Measurements from ENCODE around the gene STAT5A.
A peak's percentile ranks its signal among the peaks of the same experiment; 100 is the strongest.
"Not testable (repeated sequence)": the region's sequence is repeated elsewhere in the genome, so short reads cannot be mapped to it uniquely, and the experiment has no call there.

Gene STAT5A

GRCh38 chr17:42287977-42288802 is at the start of gene STAT5A:
TSS of gene STAT5A (plus strand) at chr17:42288498. CDS start at chr17:42289412, 914 bp downstream.
- no peak within 1 kb of the TSS for H3K27ac ChIP-seq (ENCODE audit: low read depth, low read length)
- H3K27me3 ChIP-seq (ENCODE audit: control insufficient read depth, insufficient read depth, low read length): peaks cover 35% of the 10 kb centered on the region
- peaks cover 9% of the 10 kb centered on the region; the same call in 1 of the 2 replicates for H3K4me1 ChIP-seq (ENCODE audit: control insufficient read depth, insufficient read depth, low read length)

GRCh38 chr17:42239576-42239975 is 48.7 kb upstream of the STAT5A start:
- not testable (repeated sequence) for H3K36me3 ChIP-seq (ENCODE audit: control insufficient read depth, insufficient read depth, low read length); H3K4me1 ChIP-seq (ENCODE audit: control insufficient read depth, insufficient read depth, low read length); H3K27me3 ChIP-seq (ENCODE audit: control insufficient read depth, insufficient read depth, low read length); H3K9me3 ChIP-seq (ENCODE audit: control insufficient read depth, insufficient read depth, low read length); H3K27ac ChIP-seq (ENCODE audit: low read depth, low read length); H3K9ac ChIP-seq (ENCODE audit: low read depth, low read length); H3K4me3 ChIP-seq (ENCODE audit: low read depth, low read length)

More at GRCh38 chr17:42287977-42288802, at the start of gene STAT5A:
- Histone ChIP-seq H3K9ac (ENCODE audit: low read depth, low read length) (0 out of 2 replicates have a peak within 1 kb of the TSS, but pooled peaks have one; percentile 31), H3K4me3 (ENCODE audit: low read depth, low read length) (peak within 1 kb of the TSS; percentile 55), H3K36me3 (ENCODE audit: control insufficient read depth, insufficient read depth, low read length) (no peaks in the 10 kb centered on the region), H3K9me3 (ENCODE audit: control insufficient read depth, insufficient read depth, low read length) (no peaks in the 10 kb centered on the region)

GRCh38 chr17:42240201-42240600 is 48.1 kb upstream of the STAT5A start:
- Histone ChIP-seq H3K27ac (ENCODE audit: low read depth, low read length) (no peak overlapping the region), H3K4me3 (ENCODE audit: low read depth, low read length) (no peak overlapping the region), H3K27me3 (ENCODE audit: control insufficient read depth, insufficient read depth, low read length) (no peaks in the 10 kb centered on the region), H3K4me1 (ENCODE audit: control insufficient read depth, insufficient read depth, low read length) (no peaks in the 10 kb centered on the region), H3K9me3 (ENCODE audit: control insufficient read depth, insufficient read depth, low read length) (no peaks in the 10 kb centered on the region), H3K9ac (ENCODE audit: low read depth, low read length) (no peak overlapping the region), H3K36me3 (ENCODE audit: control insufficient read depth, insufficient read depth, low read length) (no peaks in the 10 kb centered on the region)

GRCh38 chr17:42240863-42241262 is 47.4 kb upstream of the STAT5A start:
- not testable (repeated sequence) for H3K9ac ChIP-seq (ENCODE audit: low read depth, low read length); H3K27ac ChIP-seq (ENCODE audit: low read depth, low read length); H3K9me3 ChIP-seq (ENCODE audit: control insufficient read depth, insufficient read depth, low read length); H3K4me3 ChIP-seq (ENCODE audit: low read depth, low read length); H3K4me1 ChIP-seq (ENCODE audit: control insufficient read depth, insufficient read depth, low read length); H3K36me3 ChIP-seq (ENCODE audit: control insufficient read depth, insufficient read depth, low read length); H3K27me3 ChIP-seq (ENCODE audit: control insufficient read depth, insufficient read depth, low read length)

GRCh38 chr17:42241871-42242270 is 46.4 kb upstream of the STAT5A start:
- no peaks in the 10 kb centered on the region for H3K27me3 ChIP-seq (ENCODE audit: control insufficient read depth, insufficient read depth, low read length)
- no peak overlapping the region for H3K9ac ChIP-seq (ENCODE audit: low read depth, low read length)
- no peaks in the 10 kb centered on the region for H3K9me3 ChIP-seq (ENCODE audit: control insufficient read depth, insufficient read depth, low read length)
- H3K36me3 ChIP-seq (ENCODE audit: control insufficient read depth, insufficient read depth, low read length): no peaks in the 10 kb centered on the region
- H3K4me1 ChIP-seq (ENCODE audit: control insufficient read depth, insufficient read depth, low read length): no peaks in the 10 kb centered on the region; the same call in 1 of the 2 replicates
- H3K4me3 ChIP-seq (ENCODE audit: low read depth, low read length): no peak overlapping the region
- no peak overlapping the region for H3K27ac ChIP-seq (ENCODE audit: low read depth, low read length)

GRCh38 chr17:42243493-42243982 is 44.8 kb upstream of the STAT5A start:
- Histone ChIP-seq H3K27ac (ENCODE audit: low read depth, low read length) (no peak overlapping the region), H3K36me3 (ENCODE audit: control insufficient read depth, insufficient read depth, low read length) (no peaks in the 10 kb centered on the region), H3K9me3 (ENCODE audit: control insufficient read depth, insufficient read depth, low read length) (no peaks in the 10 kb centered on the region), H3K9ac (ENCODE audit: low read depth, low read length) (no peak overlapping the region), H3K4me1 (ENCODE audit: control insufficient read depth, insufficient read depth, low read length) (no peaks in the 10 kb centered on the region; the same call in 1 of the 2 replicates), H3K4me3 (ENCODE audit: low read depth, low read length) (no peak overlapping the region), H3K27me3 (ENCODE audit: control insufficient read depth, insufficient read depth, low read length) (no peaks in the 10 kb centered on the region)

- not testable (repeated sequence) for H3K27ac ChIP-seq (ENCODE audit: low read depth, low read length); H3K27me3 ChIP-seq (ENCODE audit: control insufficient read depth, insufficient read depth, low read length); H3K4me1 ChIP-seq (ENCODE audit: control insufficient read depth, insufficient read depth, low read length); H3K36me3 ChIP-seq (ENCODE audit: control insufficient read depth, insufficient read depth, low read length); H3K9me3 ChIP-seq (ENCODE audit: control insufficient read depth, insufficient read depth, low read length); H3K4me3 ChIP-seq (ENCODE audit: low read depth, low read length); H3K9ac ChIP-seq (ENCODE audit: low read depth, low read length)
These were observed 44.2 kb upstream of the STAT5A start for GRCh38 chr17:42244116-42244515.

GRCh38 chr17:42245183-42245582 is 43.1 kb upstream of the STAT5A start:
- H3K36me3 ChIP-seq (ENCODE audit: control insufficient read depth, insufficient read depth, low read length); H3K4me3 ChIP-seq (ENCODE audit: low read depth, low read length): not testable (repeated sequence)

GRCh38 chr17:42246515-42246914 is 41.8 kb upstream of the STAT5A start:
- H3K27ac ChIP-seq (ENCODE audit: low read depth, low read length): no peak overlapping the region
- H3K36me3 ChIP-seq (ENCODE audit: control insufficient read depth, insufficient read depth, low read length): no peaks in the 10 kb centered on the region
- no peaks in the 10 kb centered on the region for H3K9me3 ChIP-seq (ENCODE audit: control insufficient read depth, insufficient read depth, low read length)
- no peak overlapping the region for H3K4me3 ChIP-seq (ENCODE audit: low read depth, low read length)
- no peaks in the 10 kb centered on the region; the same call in 1 of the 2 replicates for H3K4me1 ChIP-seq (ENCODE audit: control insufficient read depth, insufficient read depth, low read length)
- no peaks in the 10 kb centered on the region for H3K27me3 ChIP-seq (ENCODE audit: control insufficient read depth, insufficient read depth, low read length)
- no peak overlapping the region for H3K9ac ChIP-seq (ENCODE audit: low read depth, low read length)

More at GRCh38 chr17:42245183-42245582, 43.1 kb upstream of the STAT5A start:
- H3K9me3 ChIP-seq (ENCODE audit: control insufficient read depth, insufficient read depth, low read length); H3K27ac ChIP-seq (ENCODE audit: low read depth, low read length); H3K9ac ChIP-seq (ENCODE audit: low read depth, low read length); H3K4me1 ChIP-seq (ENCODE audit: control insufficient read depth, insufficient read depth, low read length); H3K27me3 ChIP-seq (ENCODE audit: control insufficient read depth, insufficient read depth, low read length): not testable (repeated sequence)

GRCh38 chr17:42247734-42248133 is 40.6 kb upstream of the STAT5A start:
- H3K9ac ChIP-seq (ENCODE audit: low read depth, low read length): no peak overlapping the region
- H3K4me1 ChIP-seq (ENCODE audit: control insufficient read depth, insufficient read depth, low read length): no peaks in the 10 kb centered on the region; the same call in 1 of the 2 replicates
- H3K27ac ChIP-seq (ENCODE audit: low read depth, low read length): no peak overlapping the region
- no peak overlapping the region for H3K4me3 ChIP-seq (ENCODE audit: low read depth, low read length)
- H3K36me3 ChIP-seq (ENCODE audit: control insufficient read depth, insufficient read depth, low read length): no peaks in the 10 kb centered on the region
- no peaks in the 10 kb centered on the region for H3K27me3 ChIP-seq (ENCODE audit: control insufficient read depth, insufficient read depth, low read length)
- H3K9me3 ChIP-seq (ENCODE audit: control insufficient read depth, insufficient read depth, low read length): no peaks in the 10 kb centered on the region

GRCh38 chr17:42248351-42249179 is 39.7 kb upstream of the STAT5A start:
- no peaks in the 10 kb centered on the region for H3K9me3 ChIP-seq (ENCODE audit: control insufficient read depth, insufficient read depth, low read length)
- no peaks in the 10 kb centered on the region; the same call in 1 of the 2 replicates for H3K4me1 ChIP-seq (ENCODE audit: control insufficient read depth, insufficient read depth, low read length)
- H3K36me3 ChIP-seq (ENCODE audit: control insufficient read depth, insufficient read depth, low read length): no peaks in the 10 kb centered on the region
- H3K4me3 ChIP-seq (ENCODE audit: low read depth, low read length): no peak overlapping the region
- H3K27me3 ChIP-seq (ENCODE audit: control insufficient read depth, insufficient read depth, low read length): no peaks in the 10 kb centered on the region
- no peak overlapping the region for H3K9ac ChIP-seq (ENCODE audit: low read depth, low read length)
- no peak overlapping the region for H3K27ac ChIP-seq (ENCODE audit: low read depth, low read length)
